Aortic smooth muscle cell (primary cell): Measurements from ENCODE around the gene PRB2. TPM values are rescaled to one million over a fixed set of nuclear protein-coding genes. Genes with fewer than 3 reads are reported as not detected.

ENCODE experiments used
- total RNA-seq: library from RNA; depleted of rRNA; stranded (reverse); fragments of >200 nt; gene quantifications from 2 replicates; pipeline ENCODE4 v1.2.3, GENCODE V29; 2014

PRB2 gene
- not detected in 2 replicates for total RNA-seq

GRCh38 chr12:11395467-11395866 lies at the start of gene PRB2:
PRB2 (minus strand) TSS chr12:11395567; CDS start chr12:11395529, 38 bp downstream.

Other genes starting within 250 kb of the PRB2 start
- gene SMIM10L1, start 224.4 kb downstream of the PRB2 start, total RNA-seq, result 6.2 and 8.5 TPM in 2 replicates
- not detected in 2 replicates for gene TAS2R42, start 208.6 kb downstream of the PRB2 start, total RNA-seq
- not detected in 2 replicates for gene PRB3, start 125.9 kb downstream of the PRB2 start, total RNA-seq
- gene PRB4, start 85.1 kb downstream of the PRB2 start, total RNA-seq, result not detected in 2 replicates